H7 (cell line): ENCODE results near the gene KDM1A. TPM values are rescaled to one million over a fixed set of nuclear protein-coding genes. Genes with fewer than 3 reads are reported as not detected.
A peak's percentile ranks its signal among the peaks of the same experiment; 100 is the strongest.

Experiments used
- DNase-seq: peaks from one replicate; pipeline ENCODE4 v3.0.0; 2012
- H3K27me3 ChIP-seq: 2 replicates; pipeline ENCODE4 v1.6.0; 2011; ENCODE audit warnings: mild to moderate bottlenecking, low read length; ENCODE audit not compliant: control insufficient read depth, insufficient read depth
- H3K36me3 ChIP-seq: replicated peaks from 2 replicates; pipeline ENCODE4 v1.5.1; 2011; ENCODE audit warnings: low read length; ENCODE audit not compliant: control insufficient read depth, insufficient read depth
- H3K4me3 ChIP-seq: 2 replicates; pipeline ENCODE4 v1.5.1; 2011; ENCODE audit warnings: low read depth, mild to moderate bottlenecking, control low read depth, low read length, moderate library complexity; ENCODE audit not compliant: insufficient read depth
- total RNA-seq: library from RNA; depleted of rRNA; stranded (reverse); fragments of >200 nt; shearing (Covaris generic); gene quantifications from 2 replicates; pipeline ENCODE4 v1.2.3, GENCODE V29; 2014

Gene KDM1A
- total RNA-seq, 1 experiment from 2014 or later, result 468 TPM

GRCh38 chr1:23074012-23074411 lies 54.7 kb downstream of the KDM1A start:
- Histone ChIP-seq H3K36me3 (peaks cover 47% of the 10 kb centered on the region), H3K27me3 (no peaks in the 10 kb centered on the region)
- DNase-seq, result no peak

GRCh38 chr1:23079025-23079424 lies 59.8 kb downstream of the KDM1A start:
- no peak overlapping the region for H3K4me3 ChIP-seq
- no peaks in the 10 kb centered on the region for H3K27me3 ChIP-seq
- peaks cover 45% of the 10 kb centered on the region for H3K36me3 ChIP-seq
- DNase-seq, result no peak

More at GRCh38 chr1:23074012-23074411, 54.7 kb downstream of the KDM1A start:
- H3K4me3 ChIP-seq, result no peak overlapping the region

GRCh38 chr1:23080885-23081284 lies 61.6 kb downstream of the KDM1A start:
- Histone ChIP-seq H3K4me3 (no peak overlapping the region), H3K36me3 (peaks cover 45% of the 10 kb centered on the region), H3K27me3 (no peaks in the 10 kb centered on the region)
- DNase-seq, result no peak

GRCh38 chr1:23081376-23081775 lies 62.1 kb downstream of the KDM1A start:
- H3K36me3 ChIP-seq, result peaks cover 45% of the 10 kb centered on the region
- H3K4me3 ChIP-seq, result no peak overlapping the region
- DNase-seq, result peak; percentile 51
- no peaks in the 10 kb centered on the region for H3K27me3 ChIP-seq

- Histone ChIP-seq H3K36me3 (peaks cover 45% of the 10 kb centered on the region), H3K4me3 (no peak overlapping the region), H3K27me3 (no peaks in the 10 kb centered on the region)
- no peak for DNase-seq
Observed at GRCh38 chr1:23083714-23084480, 64.6 kb downstream of the KDM1A start.

- Histone ChIP-seq H3K4me3 (no peak overlapping the region), H3K36me3 (peaks cover 37% of the 10 kb centered on the region), H3K27me3 (no peaks in the 10 kb centered on the region)
- no peak for DNase-seq
Observed at GRCh38 chr1:23084880-23085279, 65.6 kb downstream of the KDM1A start.

GRCh38 chr1:23085696-23086095 lies 66.4 kb downstream of the KDM1A start:
- no peak overlapping the region for H3K4me3 ChIP-seq
- no peaks in the 10 kb centered on the region for H3K27me3 ChIP-seq
- no peak for DNase-seq
- H3K36me3 ChIP-seq, result peaks cover 34% of the 10 kb centered on the region

GRCh38 chr1:23088027-23088426 lies 68.8 kb downstream of the KDM1A start:
- Histone ChIP-seq H3K36me3 (peaks cover 33% of the 10 kb centered on the region), H3K4me3 (no peak overlapping the region), H3K27me3 (no peaks in the 10 kb centered on the region)
- no peak for DNase-seq

- peaks cover 29% of the 10 kb centered on the region for H3K36me3 ChIP-seq
- no peak for DNase-seq
Observed at GRCh38 chr1:23090056-23090455, 70.8 kb downstream of the KDM1A start.

GRCh38 chr1:23091545-23091944 lies 72.3 kb downstream of the KDM1A start:
- H3K4me3 ChIP-seq, result no peak overlapping the region
- no peaks in the 10 kb centered on the region for H3K27me3 ChIP-seq
- H3K36me3 ChIP-seq, result peaks cover 29% of the 10 kb centered on the region
- DNase-seq, result no peak

More at GRCh38 chr1:23090056-23090455, 70.8 kb downstream of the KDM1A start:
- no peak overlapping the region for H3K4me3 ChIP-seq
- H3K27me3 ChIP-seq, result no peaks in the 10 kb centered on the region

- Histone ChIP-seq H3K27me3 (no peaks in the 10 kb centered on the region), H3K36me3 (peaks cover 29% of the 10 kb centered on the region), H3K4me3 (no peak overlapping the region)
- no peak for DNase-seq
Observed at GRCh38 chr1:23092447-23092846, 73.2 kb downstream of the KDM1A start.

GRCh38 chr1:23097316-23097715 lies 78.0 kb downstream of the KDM1A start:
- no peak for DNase-seq
- no peaks in the 10 kb centered on the region for H3K27me3 ChIP-seq
- no peak overlapping the region for H3K4me3 ChIP-seq
- peaks cover 7% of the 10 kb centered on the region for H3K36me3 ChIP-seq

GRCh38 chr1:23098463-23099170 lies 79.3 kb downstream of the KDM1A start:
- Histone ChIP-seq H3K4me3 (no peak overlapping the region), H3K27me3 (no peaks in the 10 kb centered on the region), H3K36me3 (peaks cover 2% of the 10 kb centered on the region)
- DNase-seq, result peak; percentile 71

- H3K36me3 ChIP-seq, result no peaks in the 10 kb centered on the region; the same call in none of the 2 replicates
- no peak overlapping the region for H3K4me3 ChIP-seq
- H3K27me3 ChIP-seq, result no peaks in the 10 kb centered on the region
- DNase-seq, result no peak
Observed at GRCh38 chr1:23099171-23099536, 79.9 kb downstream of the KDM1A start.

GRCh38 chr1:23100074-23100748 lies 80.9 kb downstream of the KDM1A start:
- H3K4me3 ChIP-seq, result no peak overlapping the region
- no peaks in the 10 kb centered on the region; the same call in 1 of the 2 replicates for H3K36me3 ChIP-seq
- H3K27me3 ChIP-seq, result no peaks in the 10 kb centered on the region
- DNase-seq, result no peak
